Astrocyte of the cerebellum (primary cell): ENCODE measurements around the gene UBN2.
"Not testable (repeated sequence)": the region's sequence is repeated elsewhere in the genome, so short reads cannot be mapped to it uniquely, and the experiment has no call there.

Experiments used
- DNase-seq: peaks from one replicate; pipeline ENCODE4 v3.0.0-alpha.2; 2011; ENCODE audit warnings: low read depth
- H3K4me3 ChIP-seq: 2 replicates; pipeline ENCODE4 v1.5.1; 2011; ENCODE audit warnings: mild to moderate bottlenecking, low read depth, low read length, moderate library complexity
- CTCF ChIP-seq: IDR thresholded peaks from 2 replicates; pipeline ENCODE4 v1.5.1; 2012; ENCODE audit warnings: low read length, low read depth, moderate library complexity, mild to moderate bottlenecking; ENCODE audit errors: missing control alignments
- in situ Hi-C: cut with HindIII; loops from 2 replicates; pipeline ENCODE4 v1.10.0; 2017; ENCODE audit warnings: low sequenced_read_pairs

Gene UBN2

GRCh38 chr7:139189357-139189756 lies 41.7 kb upstream of the UBN2 start:
- DNase-seq, result no peak
- in situ Hi-C loops, result no loop called here
- H3K4me3 ChIP-seq, result no peak overlapping the region
- no peak for TF ChIP-seq CTCF

- in situ Hi-C loops, result no loop called here
- TF ChIP-seq CTCF, result no peak
- H3K4me3 ChIP-seq, result no peak overlapping the region
- DNase-seq, result no peak
Measured at GRCh38 chr7:139192014-139192706, 38.9 kb upstream of the UBN2 start.

GRCh38 chr7:139200382-139200781 lies 30.7 kb upstream of the UBN2 start:
- TF ChIP-seq CTCF, result no peak
- in situ Hi-C loops, result no loop called here

GRCh38 chr7:139203992-139204391 lies 27.0 kb upstream of the UBN2 start:
- no peak for DNase-seq
- no peak for TF ChIP-seq CTCF
- in situ Hi-C loops, result no loop called here
- H3K4me3 ChIP-seq, result no peak overlapping the region

More at GRCh38 chr7:139200382-139200781, 30.7 kb upstream of the UBN2 start:
- no peak overlapping the region for H3K4me3 ChIP-seq
- no peak for DNase-seq

- no peak for DNase-seq
- TF ChIP-seq CTCF, result no peak
- H3K4me3 ChIP-seq, result no peak overlapping the region
- in situ Hi-C loops, result no loop called here
Measured at GRCh38 chr7:139205843-139206242, 25.2 kb upstream of the UBN2 start.

GRCh38 chr7:139212133-139212532 lies 18.9 kb upstream of the UBN2 start:
- in situ Hi-C loops, result no loop called here
- TF ChIP-seq CTCF, result no peak
- no peak overlapping the region for H3K4me3 ChIP-seq
- DNase-seq, result no peak

- DNase-seq, H3K4me3 ChIP-seq, in situ Hi-C loops: not testable (repeated sequence)
Measured at GRCh38 chr7:139213489-139213888, 17.5 kb upstream of the UBN2 start.
